ENCODE results near the gene SPEM2.

SPEM2 gene

GRCh38 chr17:7475764-7476422 lies 50.5 kb downstream of the SPEM2 start:
- DNase-seq, result no peak

GRCh38 chr17:7476494-7476893 lies 51.1 kb downstream of the SPEM2 start:
- DNase-seq, result no peak

- DNase-seq, result no peak
Measured at GRCh38 chr17:7476951-7477350, 51.5 kb downstream of the SPEM2 start.

Measured in DMS79 treated with DMSO at 0.1 percent for 48 hours (cell line).